ENCODE data around the gene OR6S1. TPM values are rescaled to one million over a fixed set of nuclear protein-coding genes. Genes with fewer than 3 reads are reported as not detected.
"Not testable (repeated sequence)": the region's sequence is repeated elsewhere in the genome, so short reads cannot be mapped to it uniquely, and the experiment has no call there.

Gene OR6S1
- total RNA-seq, 2 experiments from 2014 or later, result not detected

DNA sequence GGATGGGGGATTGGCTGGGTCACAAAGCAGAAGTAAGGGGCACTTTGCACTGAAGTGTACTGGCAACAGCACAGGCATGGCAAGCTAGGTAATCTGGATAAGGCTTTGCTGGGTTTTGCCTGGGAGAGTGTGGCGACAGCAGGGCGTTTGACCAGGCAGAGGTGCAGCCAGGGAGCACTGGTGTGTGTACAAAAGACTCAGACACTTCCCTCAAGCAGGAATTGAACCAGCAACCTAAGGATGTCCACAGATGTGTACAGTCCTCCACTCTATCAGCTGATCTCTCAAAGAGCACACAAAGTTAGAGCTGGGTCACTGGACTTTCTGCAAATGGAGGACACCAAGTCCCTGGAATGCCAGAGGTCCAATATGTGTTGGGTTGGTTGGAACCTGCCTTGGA, 27.5 kb upstream of the OR6S1 start:
- POLR2A ChIA-PET, result interaction anchor here (1.0 to 2.0 kb wide), 3 partner anchors 13 to 37 kb away, joined by 3 to 10 read pairs (median 3); no protein-coding TSS in a partner anchor
- DNase-seq (no peak), ATAC-seq (ENCODE audit: poor library complexity) (no peak)
- no peaks in the 10 kb centered on the region for H3K9me3 Mint-ChIP-seq
- Histone ChIP-seq H3K27me3 (ENCODE audit: control insufficient read depth in 1 of 2, insufficient read depth in 2 of 2, low read length in 2 of 2) (no peaks in the 10 kb centered on the region), H3K36me3 (ENCODE audit: insufficient read depth, low read length) (no peaks in the 10 kb centered on the region), H3K4me1 (ENCODE audit: insufficient read depth, low read length) (peaks cover 12% of the 10 kb centered on the region), H3K9me3 (ENCODE audit: control insufficient read depth in 1 of 2, insufficient read depth in 1 of 2, low read length in 2 of 2) (no peaks in the 10 kb centered on the region), H3K4me3 (ENCODE audit: low read length) (no peak overlapping the region), H3K27ac (ENCODE audit: low read depth in 1 of 2, low read length in 2 of 2) (no peak overlapping the region)
- H3K27me3 Mint-ChIP-seq, result no peaks in the 10 kb centered on the region
- CTCF ChIA-PET, result interaction anchor here (0.5 kb wide), 1 partner anchor 326 kb away, joined by 4 read pairs; no protein-coding TSS in a partner anchor
- H3K4me1 Mint-ChIP-seq (ENCODE audit: low read depth), result peaks cover 19% of the 10 kb centered on the region
- TF ChIP-seq, protein P1, sequence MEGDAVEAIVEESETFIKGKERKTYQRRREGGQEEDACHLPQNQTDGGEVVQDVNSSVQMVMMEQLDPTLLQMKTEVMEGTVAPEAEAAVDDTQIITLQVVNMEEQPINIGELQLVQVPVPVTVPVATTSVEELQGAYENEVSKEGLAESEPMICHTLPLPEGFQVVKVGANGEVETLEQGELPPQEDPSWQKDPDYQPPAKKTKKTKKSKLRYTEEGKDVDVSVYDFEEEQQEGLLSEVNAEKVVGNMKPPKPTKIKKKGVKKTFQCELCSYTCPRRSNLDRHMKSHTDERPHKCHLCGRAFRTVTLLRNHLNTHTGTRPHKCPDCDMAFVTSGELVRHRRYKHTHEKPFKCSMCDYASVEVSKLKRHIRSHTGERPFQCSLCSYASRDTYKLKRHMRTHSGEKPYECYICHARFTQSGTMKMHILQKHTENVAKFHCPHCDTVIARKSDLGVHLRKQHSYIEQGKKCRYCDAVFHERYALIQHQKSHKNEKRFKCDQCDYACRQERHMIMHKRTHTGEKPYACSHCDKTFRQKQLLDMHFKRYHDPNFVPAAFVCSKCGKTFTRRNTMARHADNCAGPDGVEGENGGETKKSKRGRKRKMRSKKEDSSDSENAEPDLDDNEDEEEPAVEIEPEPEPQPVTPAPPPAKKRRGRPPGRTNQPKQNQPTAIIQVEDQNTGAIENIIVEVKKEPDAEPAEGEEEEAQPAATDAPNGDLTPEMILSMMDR (IDR thresholded peaks at IDR 0.05), result no peak
- H3K36me3 Mint-ChIP-seq (ENCODE audit: low read depth), result no peaks in the 10 kb centered on the region
- intact Hi-C loops (cut with DNase I, micrococcal nuclease), result no loop called here
- H3K4me3 Mint-ChIP-seq, result no peak overlapping the region
- H3K27ac Mint-ChIP-seq, result no peak overlapping the region

DNA sequence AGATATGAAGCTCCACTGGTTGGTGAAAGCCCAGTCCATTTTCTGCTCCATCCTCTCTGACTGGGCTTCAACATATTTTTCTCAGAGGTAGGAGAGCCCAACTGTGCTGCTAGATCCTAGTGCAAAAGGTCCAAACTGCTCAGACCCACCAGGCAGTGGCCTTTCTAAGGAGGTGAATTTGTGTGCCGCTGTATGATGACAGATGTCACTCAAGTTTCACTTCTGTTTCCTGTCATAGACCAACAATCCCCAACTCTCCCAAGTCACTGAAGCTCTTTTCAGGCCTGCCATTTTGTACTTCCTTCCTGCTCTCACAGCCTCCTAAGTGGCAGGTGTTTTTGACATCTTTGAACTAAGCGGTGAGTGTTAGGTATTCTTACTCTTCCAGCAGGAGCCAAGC, 26.5 kb upstream of the OR6S1 start:
- Mint-ChIP-seq H3K27me3 (peaks cover 5% of the 10 kb centered on the region), H3K36me3 (ENCODE audit: low read depth) (peaks cover 4% of the 10 kb centered on the region), H3K27ac (no peak overlapping the region), H3K4me3 (no peak overlapping the region), H3K4me1 (ENCODE audit: low read depth) (peaks cover 29% of the 10 kb centered on the region), H3K9me3 (no peaks in the 10 kb centered on the region)
- Histone ChIP-seq H3K36me3 (ENCODE audit: insufficient read depth, low read length) (no peaks in the 10 kb centered on the region), H3K27me3 (ENCODE audit: control insufficient read depth in 1 of 2, insufficient read depth in 2 of 2, low read length in 2 of 2) (no peaks in the 10 kb centered on the region), H3K27ac (ENCODE audit: low read depth in 1 of 2, low read length in 2 of 2) (no peak overlapping the region), H3K9me3 (ENCODE audit: control insufficient read depth in 1 of 2, insufficient read depth in 1 of 2, low read length in 2 of 2) (no peaks in the 10 kb centered on the region), H3K4me3 (ENCODE audit: low read length) (no peak overlapping the region), H3K4me1 (ENCODE audit: insufficient read depth, low read length) (peaks cover 22% of the 10 kb centered on the region)
- TF ChIP-seq, protein P1 (IDR thresholded peaks at IDR 0.05), result no peak
- ATAC-seq (ENCODE audit: poor library complexity) (peak; percentile 33), DNase-seq (peak in 3 of 14 experiments; percentile 26 to 31 (median 28))
- CTCF ChIA-PET, result no interaction called here
- POLR2A ChIA-PET, result interaction anchor here (0.7 to 2.0 kb wide), 4 partner anchors 14 to 36 kb away, joined by 3 to 10 read pairs (median 4); partner anchors contain the start of gene RNASE4
- intact Hi-C loops (cut with DNase I, micrococcal nuclease), result no loop called here

- H3K9me3 ChIP-seq (ENCODE audit: control insufficient read depth in 1 of 2, insufficient read depth in 1 of 2, low read length in 2 of 2); H3K27me3 ChIP-seq (ENCODE audit: control insufficient read depth in 1 of 2, insufficient read depth in 2 of 2, low read length in 2 of 2); DNase-seq; H3K4me3 ChIP-seq (ENCODE audit: low read length); H3K27me3 Mint-ChIP-seq; H3K36me3 ChIP-seq (ENCODE audit: insufficient read depth, low read length); POLR2A ChIA-PET; H3K27ac Mint-ChIP-seq; H3K27ac ChIP-seq (ENCODE audit: low read depth in 1 of 2, low read length in 2 of 2); intact Hi-C loops (cut with DNase I, micrococcal nuclease); CTCF ChIA-PET; H3K36me3 Mint-ChIP-seq (ENCODE audit: low read depth); H3K9me3 Mint-ChIP-seq; ATAC-seq (ENCODE audit: poor library complexity): not testable (repeated sequence)
- Mint-ChIP-seq H3K4me1 (ENCODE audit: low read depth) (peaks cover 40% of the 10 kb centered on the region), H3K4me3 (peak overlapping the region; percentile 17)
- peaks cover 23% of the 10 kb centered on the region for H3K4me1 ChIP-seq (ENCODE audit: insufficient read depth, low read length)
These were observed 25.0 kb upstream of the OR6S1 start for GRCh38 chr14:20666400-20666961.
